PFSK-1 (cell line): ENCODE measurements around the gene SPAG8.

ENCODE experiments used
- FOXP2 ChIP-seq: optimal IDR thresholded peaks from 2 replicates; pipeline ENCODE3; 2011; ENCODE audit warnings: borderline replicate concordance, control low read depth, inconsistent platforms; ENCODE audit not compliant: insufficient read depth; ENCODE audit errors: extremely low read length, extremely low read depth
- REST ChIP-seq, 2 experiments: IDR thresholded peaks; 2 replicates each; pipeline versions ENCODE4 v1.6.1 to v1.8.0; 2011 to 2012; ENCODE audit warnings: low read depth in 2 of 2, low read length in 2 of 2, control low read depth in 1 of 2, inconsistent platforms in 1 of 2, mild to moderate bottlenecking in 1 of 2, moderate library complexity in 1 of 2; ENCODE audit not compliant: insufficient read depth in 1 of 2
- TAF1 ChIP-seq: IDR thresholded peaks from 2 replicates; pipeline ENCODE4 v1.6.1; 2012; ENCODE audit warnings: low read length, control low read depth, borderline replicate concordance; ENCODE audit not compliant: insufficient read depth

GRCh38 chr9:35774907-35775635 is 37.0 kb downstream of the SPAG8 start:
- no peak for TF ChIP-seq REST (IDR thresholded peaks at IDR 0.05; ENCODE audit: insufficient read depth in 1 of 2, low read depth in 2 of 2, low read length in 2 of 2)
- TF ChIP-seq FOXP2 = no peak
- no peak for TF ChIP-seq TAF1
